DND-41 (cell line): ENCODE measurements around the gene PCDH10.
A peak's percentile ranks its signal among the peaks of the same experiment; 100 is the strongest.

Source experiments
- ATAC-seq: fragments of 200-7000 bp; cut with Tn5 transposase; 3 replicates; pipeline ENCODE4 v1.9.1; 2021; ENCODE audit warnings: low read depth; ENCODE audit not compliant: insufficient read depth
- DNase-seq: peaks from one replicate; pipeline ENCODE4 v3.0.0-alpha.2; 2020
- H2AFZ ChIP-seq: 2 replicates; pipeline ENCODE4 v1.6.0; 2012; ENCODE audit warnings: low read depth, low read length
- H3K27ac ChIP-seq: 2 replicates; pipeline ENCODE4 v1.5.1; 2012; ENCODE audit warnings: low read length, inconsistent platforms
- H3K27me3 ChIP-seq: fragments of 200-600 bp; sonication (generic); 2 replicates; pipeline ENCODE4 v1.6.0; 2012; ENCODE audit warnings: low read length, mild to moderate bottlenecking, inconsistent platforms; ENCODE audit not compliant: insufficient read depth, poor library complexity
- H3K36me3 ChIP-seq: 2 replicates; pipeline ENCODE4 v1.5.1; 2012; ENCODE audit warnings: low read length, inconsistent platforms; ENCODE audit not compliant: insufficient read depth
- H3K4me1 ChIP-seq: 2 replicates; pipeline ENCODE4 v1.5.1; 2012; ENCODE audit warnings: mild to moderate bottlenecking, low read length; ENCODE audit not compliant: insufficient read depth
- H3K4me2 ChIP-seq: 2 replicates; pipeline ENCODE4 v1.6.0; 2012; ENCODE audit warnings: mild to moderate bottlenecking, moderate library complexity, low read length, inconsistent platforms; ENCODE audit not compliant: insufficient read depth
- H3K4me3 ChIP-seq, 2 experiments: fragments of 200-600 bp in 1 of 2; shearing (Covaris generic) in 1 of 2; 2 replicates each; pipeline ENCODE4 v1.5.1; 2012 to 2016; ENCODE audit warnings: inconsistent platforms in 2 of 2, low read length in 2 of 2, mild to moderate bottlenecking in 2 of 2, low read depth in 1 of 2, moderate library complexity in 1 of 2
- H3K79me2 ChIP-seq: 2 replicates; pipeline ENCODE4 v1.6.0; 2012; ENCODE audit warnings: low read length, inconsistent platforms; ENCODE audit not compliant: insufficient read depth
- H3K9ac ChIP-seq: 2 replicates; pipeline ENCODE4 v1.6.0; 2012; ENCODE audit warnings: low read depth, mild to moderate bottlenecking, inconsistent platforms, low read length, moderate library complexity
- H3K9me3 ChIP-seq: 2 replicates; pipeline ENCODE4 v1.5.1; 2012; ENCODE audit warnings: low read length, moderate library complexity, mild to moderate bottlenecking, inconsistent platforms; ENCODE audit not compliant: insufficient read depth, severe bottlenecking
- H4K20me1 ChIP-seq: 2 replicates; pipeline ENCODE4 v1.6.0; 2012; ENCODE audit warnings: low read length; ENCODE audit not compliant: insufficient read depth
- EZH2 ChIP-seq: IDR thresholded peaks from 3 replicates; pipeline ENCODE4 v1.6.1; 2012; ENCODE audit warnings: borderline replicate concordance, low read depth, mild to moderate bottlenecking, moderate library complexity, low read length, inconsistent platforms; ENCODE audit not compliant: severe bottlenecking
- TF ChIP-seq, protein P1 (sequence below): IDR thresholded peaks from 2 replicates; pipeline ENCODE4 v1.5.1; 2012; ENCODE audit warnings: borderline replicate concordance, low read length, moderate library complexity, mild to moderate bottlenecking; ENCODE audit not compliant: poor library complexity, severe bottlenecking; ENCODE audit errors: extremely low read depth

Gene PCDH10

DNA sequence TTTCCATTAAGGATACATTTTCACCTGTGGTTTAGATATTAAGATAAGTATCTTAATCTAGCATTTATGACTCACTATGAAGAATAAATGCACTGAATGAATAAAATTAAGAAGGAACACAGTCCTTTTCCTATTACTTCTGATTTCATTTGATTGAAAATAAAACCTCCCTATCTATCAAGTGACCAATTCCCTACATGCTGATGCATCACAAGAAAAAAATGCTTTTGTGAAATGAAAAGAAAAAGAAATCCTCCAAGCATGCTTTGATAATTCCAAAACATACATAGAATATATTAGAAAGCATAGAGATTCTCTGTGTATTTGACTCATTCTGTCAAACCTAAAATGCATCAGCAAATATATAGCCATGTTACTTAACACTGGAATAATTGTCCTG is 37.1 kb downstream of the PCDH10 start:
- DNase-seq (no peak), ATAC-seq (no peak)
- no peak overlapping the region for H3K9ac ChIP-seq
- H3K4me3 ChIP-seq, result no peak overlapping the region
- H4K20me1 ChIP-seq, result no peaks in the 10 kb centered on the region
- peaks cover 11% of the 10 kb centered on the region; the same call in 1 of the 2 replicates for H3K4me1 ChIP-seq
- TF ChIP-seq, protein P1, sequence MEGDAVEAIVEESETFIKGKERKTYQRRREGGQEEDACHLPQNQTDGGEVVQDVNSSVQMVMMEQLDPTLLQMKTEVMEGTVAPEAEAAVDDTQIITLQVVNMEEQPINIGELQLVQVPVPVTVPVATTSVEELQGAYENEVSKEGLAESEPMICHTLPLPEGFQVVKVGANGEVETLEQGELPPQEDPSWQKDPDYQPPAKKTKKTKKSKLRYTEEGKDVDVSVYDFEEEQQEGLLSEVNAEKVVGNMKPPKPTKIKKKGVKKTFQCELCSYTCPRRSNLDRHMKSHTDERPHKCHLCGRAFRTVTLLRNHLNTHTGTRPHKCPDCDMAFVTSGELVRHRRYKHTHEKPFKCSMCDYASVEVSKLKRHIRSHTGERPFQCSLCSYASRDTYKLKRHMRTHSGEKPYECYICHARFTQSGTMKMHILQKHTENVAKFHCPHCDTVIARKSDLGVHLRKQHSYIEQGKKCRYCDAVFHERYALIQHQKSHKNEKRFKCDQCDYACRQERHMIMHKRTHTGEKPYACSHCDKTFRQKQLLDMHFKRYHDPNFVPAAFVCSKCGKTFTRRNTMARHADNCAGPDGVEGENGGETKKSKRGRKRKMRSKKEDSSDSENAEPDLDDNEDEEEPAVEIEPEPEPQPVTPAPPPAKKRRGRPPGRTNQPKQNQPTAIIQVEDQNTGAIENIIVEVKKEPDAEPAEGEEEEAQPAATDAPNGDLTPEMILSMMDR, result no peak
- no peak for TF ChIP-seq EZH2
- H3K36me3 ChIP-seq, result no peaks in the 10 kb centered on the region
- H3K4me2 ChIP-seq, result no peak overlapping the region
- H3K27ac ChIP-seq, result no peak overlapping the region
- no peaks in the 10 kb centered on the region for H3K9me3 ChIP-seq
- H2AFZ ChIP-seq, result no peak overlapping the region
- H3K27me3 ChIP-seq, result no peaks in the 10 kb centered on the region
- H3K79me2 ChIP-seq, result no peaks in the 10 kb centered on the region

DNA sequence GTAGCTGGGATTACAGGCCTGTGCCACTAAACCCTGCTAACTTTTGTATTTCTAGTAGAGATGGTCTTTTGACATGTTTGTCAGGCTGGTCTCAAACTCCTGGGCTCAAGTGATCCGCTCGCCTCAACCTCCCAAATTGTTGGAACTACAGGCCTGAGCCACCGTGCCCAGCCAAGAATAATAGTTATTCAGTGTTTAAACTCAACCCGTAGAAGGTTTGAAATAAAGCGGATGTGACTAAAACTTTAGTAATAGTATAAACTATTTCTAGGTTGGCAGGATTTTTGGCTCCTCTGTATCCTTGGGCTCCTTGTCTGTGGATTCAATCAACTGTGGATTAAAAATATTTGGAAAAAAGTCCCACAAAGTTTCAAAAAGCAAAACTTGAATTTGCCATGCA is 37.8 kb downstream of the PCDH10 start:
- H3K9ac ChIP-seq, result no peak overlapping the region
- H3K79me2 ChIP-seq, result no peaks in the 10 kb centered on the region
- ATAC-seq (no peak), DNase-seq (no peak)
- H3K4me2 ChIP-seq, result no peak overlapping the region
- H3K27me3 ChIP-seq, result no peaks in the 10 kb centered on the region
- H3K4me1 ChIP-seq, result peaks cover 11% of the 10 kb centered on the region; the same call in 1 of the 2 replicates
- no peaks in the 10 kb centered on the region for H4K20me1 ChIP-seq
- no peaks in the 10 kb centered on the region for H3K36me3 ChIP-seq
- H3K4me3 ChIP-seq, result no peak overlapping the region
- H2AFZ ChIP-seq, result peak overlapping the region; percentile 43; the same call in 1 of the 2 replicates
- TF ChIP-seq, protein P1, result no peak
- H3K27ac ChIP-seq, result no peak overlapping the region
- H3K9me3 ChIP-seq, result no peaks in the 10 kb centered on the region

DNA sequence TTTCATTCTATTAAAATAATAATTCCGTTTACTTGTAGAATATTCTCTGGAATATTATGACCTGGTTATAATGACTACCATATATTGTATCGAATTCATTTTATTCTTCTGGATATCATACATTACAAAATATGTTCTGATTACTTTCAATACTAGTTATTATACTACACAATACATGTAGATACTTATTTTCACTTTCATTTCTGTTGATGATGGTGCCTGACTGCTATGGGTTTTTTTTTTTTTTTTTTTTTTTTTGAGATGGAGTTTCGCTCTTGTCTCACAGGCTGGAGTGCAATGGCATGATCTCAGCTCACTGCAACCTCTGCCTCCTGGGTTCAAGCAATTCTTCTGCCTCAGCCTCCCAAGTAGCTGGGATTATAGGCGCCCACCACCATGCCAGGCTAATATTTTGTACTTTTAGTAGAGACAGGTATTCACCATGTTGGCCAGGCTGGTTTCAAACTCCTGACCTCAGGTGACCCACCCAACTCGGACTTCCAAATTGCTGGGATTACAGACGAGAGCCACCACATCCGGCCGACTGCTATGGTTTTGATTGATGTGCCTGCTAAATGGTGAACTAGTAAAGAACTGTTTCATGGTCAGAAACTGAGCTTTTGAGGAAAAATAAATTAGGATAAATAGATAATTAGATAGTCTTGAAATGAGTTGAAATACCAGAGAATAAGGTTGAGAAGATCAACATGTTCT is 39.5 kb downstream of the PCDH10 start:
- H3K27me3 ChIP-seq, result no peaks in the 10 kb centered on the region
- ATAC-seq, result peak; percentile 79
- H3K4me3 ChIP-seq, result no peak overlapping the region

More for the DNA sequence above, 39.5 kb downstream of the PCDH10 start:
- H3K36me3 ChIP-seq, result no peaks in the 10 kb centered on the region
- DNase-seq, result peak; percentile 14
- peak overlapping the region; percentile 68 for H2AFZ ChIP-seq
- peak overlapping the region; percentile 53 for H3K4me2 ChIP-seq
- H3K9me3 ChIP-seq, result no peaks in the 10 kb centered on the region
- TF ChIP-seq, protein P1, result no peak
- TF ChIP-seq EZH2, result no peak
- no peak overlapping the region; the same call in 1 of the 2 replicates for H3K9ac ChIP-seq
- peaks cover 11% of the 10 kb centered on the region; the same call in 1 of the 2 replicates for H3K4me1 ChIP-seq
- no peaks in the 10 kb centered on the region for H3K79me2 ChIP-seq
- no peak overlapping the region for H3K27ac ChIP-seq
- no peaks in the 10 kb centered on the region for H4K20me1 ChIP-seq
